RWPE2 (cell line): ENCODE measurements around the gene ERGIC1.

Experiments
- ATAC-seq: fragments of 200-7000 bp; cut with Tn5 transposase; 3 replicates; pipeline ENCODE4 v1.9.1; 2021; ENCODE audit warnings: low read depth
- DNase-seq: peaks from one replicate; pipeline ENCODE4 v3.0.0-alpha.2; 2020; ENCODE audit warnings: low spot score
- H3K27ac ChIP-seq: fragments of 450-650 bp; 2 replicates; pipeline ENCODE4 v1.5.1; 2017; ENCODE audit warnings: mild to moderate bottlenecking; ENCODE audit not compliant: poor library complexity, severe bottlenecking
- H3K27me3 ChIP-seq: fragments of 250-450 bp; sonication (Bioruptor Pico); 2 replicates; pipeline ENCODE4 v1.5.1; 2021; ENCODE audit warnings: mild to moderate bottlenecking, moderate library complexity; ENCODE audit not compliant: insufficient read depth, poor library complexity, severe bottlenecking
- H3K36me3 ChIP-seq: fragments of 250-450 bp; sonication (Bioruptor Pico); 2 replicates; pipeline ENCODE4 v1.5.1; 2020; ENCODE audit warnings: low read depth, mild to moderate bottlenecking, moderate library complexity
- H3K4me1 ChIP-seq: fragments of 250-450 bp; sonication (Bioruptor Pico); 2 replicates; pipeline ENCODE4 v1.5.1; 2021; ENCODE audit warnings: mild to moderate bottlenecking, moderate library complexity; ENCODE audit not compliant: insufficient read depth, poor library complexity, severe bottlenecking
- H3K4me3 ChIP-seq: fragments of 250-450 bp; sonication (Bioruptor Pico); 2 replicates; pipeline ENCODE4 v1.5.1; 2021; ENCODE audit warnings: mild to moderate bottlenecking, moderate library complexity; ENCODE audit not compliant: severe bottlenecking
- H3K9me3 ChIP-seq: fragments of 250-450 bp; sonication (Bioruptor Pico); 2 replicates; pipeline ENCODE4 v1.5.1; 2021; ENCODE audit warnings: mild to moderate bottlenecking, moderate library complexity; ENCODE audit not compliant: severe bottlenecking
- CTCF ChIP-seq: fragments of 450-650 bp; IDR thresholded peaks from one replicate; pipeline ENCODE4 v1.5.1; 2017; ENCODE audit warnings: mild to moderate bottlenecking, moderate library complexity; ENCODE audit not compliant: poor library complexity, severe bottlenecking

ERGIC1 gene

DNA sequence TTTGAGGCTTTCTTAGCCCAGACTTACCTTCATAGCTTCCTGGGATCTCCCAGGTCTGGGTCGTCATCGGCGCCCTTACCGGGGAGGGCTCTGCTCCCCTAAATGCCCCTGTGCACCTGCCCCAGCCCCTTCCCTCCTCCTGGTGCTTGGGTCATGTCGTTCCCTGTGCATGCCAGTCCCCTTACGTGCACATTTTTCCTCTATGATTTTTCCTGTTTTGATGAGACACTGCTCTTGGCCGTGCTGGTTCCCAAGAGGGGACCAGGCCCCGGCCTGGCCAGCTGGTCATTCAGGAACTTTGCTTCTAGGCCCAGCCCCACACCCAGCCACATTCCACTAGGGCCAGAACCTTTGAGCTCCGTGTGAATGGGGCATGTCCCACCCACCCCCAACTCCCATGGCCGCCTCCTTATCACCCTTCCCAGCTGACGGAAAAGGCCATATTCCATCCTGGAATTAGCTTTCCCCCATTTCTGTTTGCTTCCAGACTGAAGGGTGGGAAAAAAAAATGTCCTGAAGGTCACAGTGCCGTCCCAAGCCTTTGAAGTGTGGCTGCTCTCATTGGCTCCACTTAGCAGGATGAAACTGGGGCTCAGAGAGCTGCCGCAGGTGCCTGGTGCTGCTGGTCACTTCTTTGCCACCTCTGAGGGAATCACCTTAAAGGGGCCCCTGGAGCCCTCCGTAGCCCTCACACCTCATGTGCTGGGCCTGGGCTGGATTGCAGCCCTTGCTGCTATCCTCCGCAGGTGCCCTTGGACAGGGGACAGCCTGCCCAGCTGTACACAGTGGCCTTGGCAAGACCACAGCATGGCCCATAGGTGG is 25.1 kb downstream of the ERGIC1 start:
- Histone ChIP-seq H3K4me3 (no peak overlapping the region), H3K27me3 (no peaks in the 10 kb centered on the region), H3K4me1 (peaks cover 60% of the 10 kb centered on the region), H3K27ac (peak overlapping the region; percentile 99), H3K36me3 (peaks cover 36% of the 10 kb centered on the region), H3K9me3 (no peaks in the 10 kb centered on the region)
- TF ChIP-seq CTCF = no peak
- DNase-seq (no peak), ATAC-seq (peak; percentile 10; the same call in 2 of the 3 replicates)

GRCh38 chr5:172859966-172860365 is 25.9 kb downstream of the ERGIC1 start:
- H3K4me1 ChIP-seq = peaks cover 56% of the 10 kb centered on the region
- no peak overlapping the region for H3K4me3 ChIP-seq
- no peak for DNase-seq
- peaks cover 28% of the 10 kb centered on the region for H3K36me3 ChIP-seq
- ATAC-seq = no peak; the same call in 2 of the 3 replicates
- H3K27ac ChIP-seq = peak overlapping the region; percentile 99
- TF ChIP-seq CTCF = no peak
- H3K27me3 ChIP-seq = no peaks in the 10 kb centered on the region
- H3K9me3 ChIP-seq = no peaks in the 10 kb centered on the region

DNA sequence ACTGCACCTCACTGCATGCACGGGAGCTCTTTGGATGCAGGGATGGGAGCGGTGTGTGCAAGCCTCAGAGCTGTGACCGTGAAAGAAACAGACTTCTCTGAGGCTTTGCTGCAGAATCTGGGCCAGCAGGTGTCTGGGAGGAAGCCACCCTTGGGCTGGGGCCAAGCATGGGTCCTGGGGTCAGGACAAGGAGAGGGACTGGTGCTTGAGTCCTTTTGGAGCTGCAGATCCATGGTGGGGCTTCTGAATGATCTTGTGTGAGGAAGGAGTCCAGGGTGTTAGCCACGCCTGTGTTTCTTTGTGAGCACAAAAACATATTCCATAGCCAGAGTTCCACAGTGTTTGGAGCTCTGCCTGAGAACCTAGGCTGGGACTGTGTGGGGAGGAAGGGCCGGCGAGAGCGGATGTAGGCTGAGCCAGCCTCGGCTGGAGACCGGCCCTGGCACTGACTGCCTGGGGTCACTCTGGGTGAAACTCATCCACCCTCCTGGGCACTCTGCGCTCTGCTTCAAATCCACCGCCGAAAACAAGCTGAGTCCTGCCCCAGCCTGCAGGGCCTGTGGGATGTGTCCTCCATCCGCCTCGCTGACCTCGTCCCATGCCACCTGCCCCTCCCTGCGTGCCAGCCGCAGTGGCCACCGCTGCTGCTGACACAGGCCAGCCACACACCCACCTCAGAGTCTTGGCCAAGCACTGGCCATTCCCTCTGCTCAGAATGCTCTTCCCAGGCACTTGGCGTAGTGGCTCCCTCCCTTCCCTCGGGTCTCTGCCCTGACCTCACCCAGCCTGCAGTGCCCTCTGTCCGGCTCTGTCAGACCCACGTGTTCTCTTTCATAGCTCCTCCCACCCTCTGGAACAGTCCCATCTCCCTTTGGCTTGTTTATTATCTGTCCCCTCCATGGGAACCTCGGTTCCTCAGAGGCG is 26.7 kb downstream of the ERGIC1 start:
- peaks cover 60% of the 10 kb centered on the region for H3K4me1 ChIP-seq
- H3K36me3 ChIP-seq = peaks cover 25% of the 10 kb centered on the region
- ATAC-seq = peak; percentile 91
- H3K9me3 ChIP-seq = no peaks in the 10 kb centered on the region
- DNase-seq = peak; percentile 88
- no peak for TF ChIP-seq CTCF
- no peak overlapping the region for H3K4me3 ChIP-seq
- H3K27ac ChIP-seq = peak overlapping the region; percentile 99
- no peaks in the 10 kb centered on the region for H3K27me3 ChIP-seq

GRCh38 chr5:172861461-172861860 is 27.4 kb downstream of the ERGIC1 start:
- Histone ChIP-seq H3K27ac (peak overlapping the region; percentile 99), H3K36me3 (peaks cover 25% of the 10 kb centered on the region), H3K4me1 (peaks cover 60% of the 10 kb centered on the region), H3K27me3 (no peaks in the 10 kb centered on the region), H3K9me3 (no peaks in the 10 kb centered on the region), H3K4me3 (no peak overlapping the region)
- TF ChIP-seq CTCF = no peak
- ATAC-seq = no peak
- no peak for DNase-seq
